AG04449 (cell line): Measurements from ENCODE around the gene AMIGO3.

Experiments
- CTCF ChIA-PET: fragments of 350-600 bp; formaldehyde crosslinking; extraction: SDS; loops from one replicate; lab custom pipeline; 2021; ENCODE audit warnings: antibody characterized with exemption; lab: Yijun Ruan, JAX
- POLR2A ChIA-PET: fragments of 400-600, 350-600 bp; formaldehyde crosslinking; extraction: SDS; loops from one replicate; lab custom pipeline; 2020; ENCODE audit warnings: antibody characterized with exemption, inconsistent platforms; lab: Yijun Ruan, JAX
- DNase-seq: peaks from one replicate; pipeline ENCODE4 v3.0.0-alpha.2; 2010; ENCODE audit warnings: low read depth, low spot score
- H3K4me3 ChIP-seq: 2 replicates; pipeline ENCODE4 v1.5.1; 2011; ENCODE audit warnings: low read depth, mild to moderate bottlenecking, control low read depth, low read length
- CTCF ChIP-seq: IDR thresholded peaks from one replicate; pipeline ENCODE4 v1.5.1; 2011; ENCODE audit warnings: mild to moderate bottlenecking, moderate library complexity, low read length, control low read depth, inconsistent platforms; ENCODE audit not compliant: insufficient read depth; ENCODE audit errors: missing control alignments

Gene AMIGO3

GRCh38 chr3:49669352-49669751 is 50.1 kb downstream of the AMIGO3 start:
- no peak overlapping the region for H3K4me3 ChIP-seq
- DNase-seq: no peak
- TF ChIP-seq CTCF: no peak
- ChIA-PET POLR2A (interaction anchor here (2.0 kb wide), 1 partner anchor 130 kb away, joined by 5 read pairs; no protein-coding TSS in a partner anchor), CTCF (interaction anchor here (0.8 to 5.4 kb wide), 5 partner anchors 8 to 131 kb away, joined by 3 to 441 read pairs (median 3); no protein-coding TSS in a partner anchor)

- no peak for TF ChIP-seq CTCF
- DNase-seq: no peak
- H3K4me3 ChIP-seq: no peak overlapping the region
- CTCF ChIA-PET: interaction anchor here (0.9 to 5.4 kb wide), 3 partner anchors 12 to 130 kb away, joined by 3 to 441 read pairs (median 6); no protein-coding TSS in a partner anchor
- POLR2A ChIA-PET: interaction anchor here (2.0 kb wide), 1 partner anchor 129 kb away, joined by 5 read pairs; no protein-coding TSS in a partner anchor
Observed at GRCh38 chr3:49668861-49669260, 50.6 kb downstream of the AMIGO3 start.

- CTCF ChIA-PET: interaction anchor here (5.3 to 5.4 kb wide), 2 partner anchors 129 to 130 kb away, joined by 54 to 441 read pairs; no protein-coding TSS in a partner anchor
- POLR2A ChIA-PET: interaction anchor here (2.0 kb wide), 1 partner anchor 129 kb away, joined by 5 read pairs; no protein-coding TSS in a partner anchor
- no peak for DNase-seq
Observed at GRCh38 chr3:49668414-49668797, 51.1 kb downstream of the AMIGO3 start.

GRCh38 chr3:49667701-49668413 is 51.6 kb downstream of the AMIGO3 start:
- TF ChIP-seq CTCF: no peak
- H3K4me3 ChIP-seq: no peak overlapping the region
- CTCF ChIA-PET: interaction anchor here (5.3 kb wide), 1 partner anchor 128 kb away, joined by 54 read pairs; no protein-coding TSS in a partner anchor
- no peak for DNase-seq
- POLR2A ChIA-PET: interaction anchor here (1.1 kb wide), 1 partner anchor 264 kb away, joined by 3 read pairs; no protein-coding TSS in a partner anchor

More at GRCh38 chr3:49668414-49668797, 51.1 kb downstream of the AMIGO3 start:
- TF ChIP-seq CTCF: no peak
- H3K4me3 ChIP-seq: no peak overlapping the region
